KMS-11 (cell line): ENCODE results near the gene SFXN4.
"Not testable (repeated sequence)": the region's sequence is repeated elsewhere in the genome, so short reads cannot be mapped to it uniquely, and the experiment has no call there.

ENCODE experiments used
- H2AFZ ChIP-seq: fragments of 200-600 bp; sonication (generic); 2 replicates; pipeline ENCODE4 v1.6.1; 2016; ENCODE audit warnings: antibody characterized with exemption, mixed run types, low read depth
- H3K27ac ChIP-seq: fragments of 200-600 bp; sonication (generic); 2 replicates; pipeline ENCODE4 v1.6.1; 2016; ENCODE audit warnings: mild to moderate bottlenecking, mixed run types
- H3K27me3 ChIP-seq: fragments of 200-600 bp; sonication (generic); 2 replicates; pipeline ENCODE4 v1.6.1; 2017; ENCODE audit warnings: mild to moderate bottlenecking, low read depth, mixed run types, moderate library complexity; ENCODE audit not compliant: insufficient read depth
- H3K36me3 ChIP-seq: fragments of 200-600 bp; sonication (generic); 2 replicates; pipeline ENCODE4 v1.6.1; 2017; ENCODE audit warnings: mild to moderate bottlenecking, mixed run types; ENCODE audit not compliant: insufficient read depth
- H3K4me1 ChIP-seq: fragments of 200-600 bp; sonication (generic); 2 replicates; pipeline ENCODE4 v1.6.1; 2016; ENCODE audit warnings: mild to moderate bottlenecking, low read depth, mixed run types; ENCODE audit not compliant: poor library complexity, severe bottlenecking
- H3K4me2 ChIP-seq: fragments of 200-600 bp; sonication (generic); 2 replicates; pipeline ENCODE4 v1.7.0; 2016; ENCODE audit warnings: mild to moderate bottlenecking, mixed run types
- H3K4me3 ChIP-seq: fragments of 200-600 bp; sonication (generic); IDR thresholded peaks from 2 replicates; pipeline ENCODE4 v1.6.1; 2017; ENCODE audit warnings: low read depth, low read length, mixed read lengths; ENCODE audit not compliant: insufficient read depth
- H3K79me2 ChIP-seq: fragments of 200-600 bp; sonication (generic); 2 replicates; pipeline ENCODE4 v1.6.1; 2016; ENCODE audit warnings: low read depth, mixed run types; ENCODE audit not compliant: insufficient read depth
- H3K9ac ChIP-seq: fragments of 200-600 bp; sonication (generic); 2 replicates; pipeline ENCODE4 v1.6.1; 2016; ENCODE audit warnings: mild to moderate bottlenecking, mixed run types
- H4K20me1 ChIP-seq: fragments of 200-600 bp; sonication (generic); 2 replicates; pipeline ENCODE4 v1.6.1; 2016; ENCODE audit warnings: mild to moderate bottlenecking, mixed run types; ENCODE audit not compliant: insufficient read depth
- CTCF ChIP-seq: fragments of 200-600 bp; sonication (generic); conservative IDR thresholded peaks from 2 replicates; pipeline ENCODE4 v1.6.1; 2017; ENCODE audit warnings: low read depth, mild to moderate bottlenecking, antibody characterized with exemption, low read length, moderate library complexity, mixed read lengths

SFXN4 gene

GRCh38 chr10:119101366-119102098 lies 64.0 kb downstream of the SFXN4 start:
- Histone ChIP-seq H3K9ac (no peak overlapping the region), H3K4me1 (peaks cover 17% of the 10 kb centered on the region), H4K20me1 (no peaks in the 10 kb centered on the region), H3K27ac (no peak overlapping the region), H2AFZ (no peak overlapping the region), H3K79me2 (peaks cover 20% of the 10 kb centered on the region), H3K4me2 (no peak overlapping the region), H3K36me3 (no peaks in the 10 kb centered on the region), H3K4me3 (no peak overlapping the region), H3K27me3 (no peaks in the 10 kb centered on the region)
- TF ChIP-seq CTCF: no peak

GRCh38 chr10:119100434-119101238 lies 64.9 kb downstream of the SFXN4 start:
- Histone ChIP-seq H3K4me3 (no peak overlapping the region), H3K4me2 (no peak overlapping the region), H3K27me3 (no peaks in the 10 kb centered on the region), H3K4me1 (peaks cover 17% of the 10 kb centered on the region), H4K20me1 (no peaks in the 10 kb centered on the region), H2AFZ (no peak overlapping the region), H3K27ac (no peak overlapping the region), H3K36me3 (no peaks in the 10 kb centered on the region), H3K79me2 (peaks cover 11% of the 10 kb centered on the region), H3K9ac (no peak overlapping the region)
- TF ChIP-seq CTCF: no peak

GRCh38 chr10:119098576-119098975 lies 66.9 kb downstream of the SFXN4 start:
- H3K4me3 ChIP-seq: no peak overlapping the region
- no peaks in the 10 kb centered on the region for H4K20me1 ChIP-seq
- H3K4me2 ChIP-seq: no peak overlapping the region
- no peak overlapping the region for H3K9ac ChIP-seq
- H3K4me1 ChIP-seq: peaks cover 10% of the 10 kb centered on the region
- H3K36me3 ChIP-seq: no peaks in the 10 kb centered on the region
- H3K79me2 ChIP-seq: no peaks in the 10 kb centered on the region
- TF ChIP-seq CTCF: no peak
- H2AFZ ChIP-seq: no peak overlapping the region
- H3K27me3 ChIP-seq: no peaks in the 10 kb centered on the region
- no peak overlapping the region for H3K27ac ChIP-seq

- H3K4me3 ChIP-seq, H2AFZ ChIP-seq, H4K20me1 ChIP-seq, H3K27ac ChIP-seq, H3K9ac ChIP-seq, H3K27me3 ChIP-seq, H3K4me2 ChIP-seq, H3K36me3 ChIP-seq, H3K79me2 ChIP-seq: not testable (repeated sequence)
- peaks cover 19% of the 10 kb centered on the region for H3K4me1 ChIP-seq
Observed at GRCh38 chr10:119096641-119097415, 68.7 kb downstream of the SFXN4 start.
